SK-N-SH treated with all-trans-retinoic acid at 6 μM for 48 hours (cell line): Measurements from ENCODE around the gene GPR153.

Source experiments
- ATAC-seq: fragments of 200-7000 bp; cut with Tn5 transposase; 3 replicates; pipeline ENCODE4 v1.9.1; 2020; ENCODE audit warnings: mild to moderate bottlenecking, moderate library complexity
- ARNTL ChIP-seq: fragments of 450-650 bp; formaldehyde crosslinking; IDR thresholded peaks from 2 replicates; pipeline ENCODE4 v1.5.0; 2020; ENCODE audit warnings: low read depth, mild to moderate bottlenecking, moderate library complexity, borderline replicate concordance
- BACH2 ChIP-seq: fragments of 250-450 bp; sonication (Bioruptor Pico); IDR thresholded peaks from 2 replicates; pipeline ENCODE4 v1.9.0; 2021; ENCODE audit warnings: mild to moderate bottlenecking, borderline replicate concordance
- CREB5 ChIP-seq: fragments of 250-450 bp; sonication (Bioruptor Pico); IDR thresholded peaks from 2 replicates; pipeline ENCODE4 v1.5.1; 2020; ENCODE audit warnings: low read depth, mild to moderate bottlenecking, moderate library complexity
- CSDC2 ChIP-seq: fragments of 250-450 bp; sonication (Bioruptor Pico); IDR thresholded peaks from 2 replicates; pipeline ENCODE4 v1.5.0; 2020; ENCODE audit warnings: mild to moderate bottlenecking, moderate library complexity
- CSRNP3 ChIP-seq: fragments of 250-450 bp; sonication (Bioruptor Pico); IDR thresholded peaks from 2 replicates; pipeline ENCODE4 v1.5.1; 2021; ENCODE audit warnings: mild to moderate bottlenecking, moderate library complexity
- ESRRG ChIP-seq: fragments of 250-450 bp; sonication (Bioruptor Pico); IDR thresholded peaks from 2 replicates; pipeline ENCODE4 v1.6.1; 2021; ENCODE audit warnings: mild to moderate bottlenecking
- ISL1 ChIP-seq: fragments of 250-450 bp; sonication (Bioruptor Pico); IDR thresholded peaks from 2 replicates; pipeline ENCODE4 v2.1.2; 2022; ENCODE audit warnings: mild to moderate bottlenecking, moderate library complexity
- PATZ1 ChIP-seq: fragments of 250-450 bp; sonication (Bioruptor Pico); IDR thresholded peaks from 2 replicates; pipeline ENCODE4 v1.8.0; 2020; ENCODE audit warnings: mild to moderate bottlenecking, moderate library complexity, borderline replicate concordance
- PPARA ChIP-seq: fragments of 250-450 bp; sonication (Bioruptor Pico); IDR thresholded peaks from 2 replicates; pipeline ENCODE4 v1.5.0; 2020; ENCODE audit warnings: mild to moderate bottlenecking, borderline replicate concordance
- RARB ChIP-seq: fragments of 250-450 bp; sonication (Bioruptor Pico); IDR thresholded peaks from 2 replicates; pipeline ENCODE4 v1.8.0; 2021; ENCODE audit warnings: mild to moderate bottlenecking, moderate library complexity
- SNAI2 ChIP-seq: fragments of 250-450 bp; sonication (Bioruptor Pico); IDR thresholded peaks from 2 replicates; pipeline ENCODE4 v1.5.0; 2020; ENCODE audit warnings: mild to moderate bottlenecking, moderate library complexity
- TOX ChIP-seq: fragments of 250-450 bp; sonication (Bioruptor Pico); IDR thresholded peaks from 2 replicates; pipeline ENCODE4 v1.8.0; 2021; ENCODE audit warnings: mild to moderate bottlenecking, moderate library complexity, borderline replicate concordance
- TSHZ2 ChIP-seq: fragments of 250-450 bp; sonication (Bioruptor Pico); IDR thresholded peaks from 2 replicates; pipeline ENCODE4 v1.5.0; 2020; ENCODE audit warnings: mild to moderate bottlenecking, moderate library complexity
- ZFP3 ChIP-seq: fragments of 250-450 bp; sonication (Bioruptor Pico); IDR thresholded peaks from 2 replicates; pipeline ENCODE4 v1.5.0; 2020; ENCODE audit warnings: mild to moderate bottlenecking, moderate library complexity
- ZNF565 ChIP-seq: fragments of 450-650 bp; formaldehyde crosslinking; conservative IDR thresholded peaks from 2 replicates; pipeline ENCODE4 v1.5.0; 2020; ENCODE audit warnings: low read depth, mild to moderate bottlenecking, moderate library complexity
- ZNF70 ChIP-seq: fragments of 450-650 bp; formaldehyde crosslinking; IDR thresholded peaks from 2 replicates; pipeline ENCODE4 v1.5.0; 2020; ENCODE audit warnings: mild to moderate bottlenecking, moderate library complexity

The GPR153 gene

GRCh38 chr1:6275826-6276782, 15.2 kb upstream of the GPR153 start (continued):
- TF ChIP-seq TSHZ2 (no peak), ZNF70 (no peak), ISL1 (CRISPR knock-in tag) (no peak), RARB (CRISPR knock-in tag) (no peak), ARNTL (no peak), CSDC2 (no peak)

GRCh38 chr1:6274622-6275139, 13.8 kb upstream of the GPR153 start:
- TF ChIP-seq ESRRG (CRISPR knock-in tag) = no peak
- no peak for TF ChIP-seq CSDC2
- no peak for TF ChIP-seq ZNF70
- no peak for TF ChIP-seq ARNTL
- no peak for TF ChIP-seq ZFP3 (CRISPR knock-in tag)

GRCh38 chr1:6274102-6274501, 13.2 kb upstream of the GPR153 start:
- ATAC-seq = no peak
- TF ChIP-seq RARB (CRISPR knock-in tag) = no peak
- no peak for TF ChIP-seq ZNF565
- TF ChIP-seq CSRNP3 (CRISPR knock-in tag) = no peak
- TF ChIP-seq PATZ1 (CRISPR knock-in tag) = no peak
- no peak for TF ChIP-seq ARNTL
- no peak for TF ChIP-seq SNAI2 (CRISPR knock-in tag)
- no peak for TF ChIP-seq TSHZ2
- TF ChIP-seq ESRRG (CRISPR knock-in tag) = no peak
- no peak for TF ChIP-seq TOX
- TF ChIP-seq PPARA (CRISPR knock-in tag) = no peak
- no peak for TF ChIP-seq ZNF70
- no peak for TF ChIP-seq CSDC2
- no peak for TF ChIP-seq ZFP3 (CRISPR knock-in tag)
- no peak for TF ChIP-seq BACH2 (CRISPR knock-in tag)
- TF ChIP-seq CREB5 (CRISPR knock-in tag) = no peak
- no peak for TF ChIP-seq ISL1 (CRISPR knock-in tag)

More at GRCh38 chr1:6274622-6275139, 13.8 kb upstream of the GPR153 start:
- no peak for ATAC-seq
